Stimulated activated CD8-positive, alpha-beta memory T cell treated with anti-CD3 and anti-CD28 coated beads, Interleukin-15, amount 100 ng/mL, for 48 hours (primary cell): ENCODE data around the gene KRT86.
"Not testable (repeated sequence)": the region's sequence is repeated elsewhere in the genome, so short reads cannot be mapped to it uniquely, and the experiment has no call there.

ENCODE experiments used
- DNase-seq, 2 donors: peaks; one replicate each; pipeline ENCODE4 v3.0.0-alpha.2; 2020; ENCODE audit warnings: low read depth in 2 of 2

Gene KRT86

DNA sequence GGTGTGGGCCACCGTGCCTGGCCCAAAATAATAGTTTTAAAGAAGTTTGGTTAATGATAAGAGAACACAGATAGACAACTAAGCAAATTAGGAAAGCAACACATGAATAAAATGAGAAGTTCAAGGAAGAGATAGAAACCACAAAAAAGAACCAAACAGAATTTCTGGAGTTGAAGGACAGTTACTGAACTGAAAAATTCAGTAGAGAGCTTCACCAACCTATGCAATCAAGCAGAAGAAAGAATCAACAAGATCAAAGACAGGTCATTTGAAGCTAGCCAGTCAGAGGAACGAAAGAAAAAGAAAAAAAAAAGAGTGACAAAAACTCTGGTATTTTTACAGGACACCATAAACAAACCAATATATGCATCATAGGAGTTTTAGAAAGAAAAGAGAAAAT, 62.2 kb downstream of the KRT86 start:
- DNase-seq, result no peak

GRCh38 chr12:52337054-52337453, 62.6 kb downstream of the KRT86 start:
- DNase-seq, result no peak

DNA sequence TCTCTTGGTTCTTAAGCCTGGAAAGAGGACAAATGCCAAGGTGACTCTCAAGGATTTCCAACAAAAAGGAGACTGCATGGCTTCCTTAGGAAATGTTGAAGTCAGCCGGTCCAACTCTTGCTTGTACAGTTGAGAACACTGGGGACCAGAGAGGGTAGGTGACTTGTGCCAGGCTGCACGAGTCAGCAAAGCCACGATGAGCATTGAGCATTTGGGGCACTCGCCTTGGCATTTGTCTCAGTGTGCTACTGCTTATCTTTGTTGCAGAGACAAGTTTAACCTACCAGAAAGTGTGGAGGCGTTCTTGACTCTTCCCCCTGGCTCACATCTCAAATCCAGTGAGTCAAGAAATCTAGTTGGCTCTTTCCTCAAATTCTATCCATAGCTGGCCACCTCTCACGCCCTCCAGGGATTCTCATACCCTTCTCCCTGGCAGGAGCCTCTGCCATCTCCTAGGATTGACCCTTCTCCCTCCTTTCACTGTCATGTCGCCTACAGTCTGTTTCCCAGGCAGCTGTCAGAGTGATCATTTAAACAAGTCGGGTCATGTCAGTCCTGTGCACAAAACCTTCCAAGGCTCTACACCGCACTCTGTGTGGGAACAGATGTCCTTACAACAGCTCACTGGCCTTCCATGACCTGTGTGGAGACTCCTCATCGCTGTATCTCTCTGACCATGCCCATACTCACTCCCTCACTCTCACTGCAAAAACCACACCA, 64.0 kb downstream of the KRT86 start:
- no peak for DNase-seq

GRCh38 chr12:52341066-52341580, 66.7 kb downstream of the KRT86 start:
- no peak for DNase-seq

DNA sequence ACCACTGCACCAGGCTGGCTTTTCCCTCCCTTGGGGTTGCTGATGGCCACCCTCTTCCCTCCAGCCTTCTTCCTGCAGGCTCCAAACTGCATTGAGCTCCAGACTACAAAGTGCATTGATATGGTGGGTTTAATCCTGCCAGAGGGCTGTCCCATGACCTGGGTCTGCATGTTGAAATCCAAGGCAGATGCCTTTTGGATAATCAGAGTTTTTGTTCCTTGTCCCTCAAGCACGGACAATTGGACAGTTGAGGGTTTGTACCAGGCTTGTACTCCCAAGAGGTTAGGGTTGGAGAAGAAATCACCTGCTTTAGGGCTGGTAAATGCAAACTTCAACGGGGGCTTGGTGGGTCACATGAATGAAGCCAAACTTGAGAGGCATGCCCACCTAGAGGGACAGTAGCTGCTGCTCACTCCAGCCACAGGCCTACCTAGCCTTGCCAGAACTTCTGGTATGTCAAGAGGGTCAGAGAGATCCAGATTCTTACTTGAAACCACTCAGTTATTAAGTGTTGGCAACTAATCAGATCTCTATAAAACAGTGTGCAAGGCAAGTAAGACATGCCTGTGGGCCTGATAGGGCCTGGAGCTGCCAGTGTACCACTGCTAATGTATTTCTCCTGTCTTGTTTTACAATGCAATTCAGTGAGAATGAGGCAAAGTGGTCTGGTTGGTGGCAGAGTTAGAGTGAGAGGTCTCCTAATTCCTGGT, 68.5 kb downstream of the KRT86 start:
- DNase-seq, result no peak

DNA sequence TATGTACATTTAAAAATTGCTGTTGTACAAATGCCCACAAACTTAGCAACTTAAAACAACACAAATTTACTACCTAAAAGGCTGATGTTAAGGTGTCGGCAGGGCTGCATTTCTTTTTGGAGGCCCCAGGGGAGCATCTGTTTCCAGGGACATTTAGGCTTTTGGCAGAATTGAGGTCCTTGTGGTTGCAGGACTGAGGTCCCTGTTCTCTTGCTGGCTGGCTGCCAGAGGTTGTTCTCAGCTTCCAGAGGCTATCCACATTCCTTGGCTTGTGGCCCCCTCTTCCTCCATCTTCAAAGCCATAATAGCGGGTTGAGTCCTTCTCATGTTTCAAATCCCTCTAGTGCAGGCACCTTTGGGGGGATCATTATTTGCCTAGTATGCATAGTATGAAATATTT, 69.1 kb downstream of the KRT86 start:
- no peak for DNase-seq

- DNase-seq, result no peak
These were observed 69.7 kb downstream of the KRT86 start for GRCh38 chr12:52344111-52344510.

DNA sequence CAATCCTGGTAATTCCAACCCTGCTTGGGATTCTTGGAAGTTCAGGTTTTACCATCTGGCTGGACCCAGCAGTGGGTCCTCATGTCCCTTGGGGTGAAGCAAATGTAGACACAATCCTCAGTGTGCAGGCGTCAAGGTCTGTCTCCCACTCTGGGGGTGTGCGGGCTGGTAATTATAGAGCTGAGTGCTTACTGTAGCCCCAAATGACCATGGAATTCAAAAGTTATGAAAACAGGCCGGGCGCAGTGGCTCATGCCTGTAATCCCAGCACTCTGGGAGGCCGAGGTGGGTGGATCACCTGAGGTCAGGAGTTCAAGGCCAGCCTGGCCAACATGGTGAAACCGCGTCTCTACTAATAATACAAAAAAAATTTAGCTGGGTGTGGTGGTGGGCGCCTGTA, 70.6 kb downstream of the KRT86 start:
- DNase-seq, result not testable (repeated sequence)

- DNase-seq, result no peak
These were observed 72.1 kb downstream of the KRT86 start for GRCh38 chr12:52346593-52346992.

DNA sequence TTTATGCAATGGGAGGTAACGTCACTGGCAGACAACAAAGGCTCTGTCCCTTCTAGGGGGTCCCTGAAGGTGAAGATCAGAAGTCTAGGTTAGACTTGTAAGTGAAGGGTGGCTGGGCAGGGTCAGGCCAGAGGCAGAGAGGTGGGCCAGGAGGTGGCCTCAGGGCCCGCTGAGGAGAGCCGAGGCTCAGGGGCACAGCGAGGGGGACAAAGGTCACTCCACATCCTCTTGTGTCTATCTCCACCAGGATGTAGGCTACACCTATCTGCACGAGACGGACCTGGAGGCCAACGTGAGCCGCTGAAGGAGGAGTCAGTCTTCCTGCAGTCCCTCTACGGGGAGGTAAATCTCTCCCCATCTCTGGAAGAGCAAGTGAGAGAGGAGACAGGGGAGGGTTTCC, 72.6 kb downstream of the KRT86 start:
- no peak for DNase-seq

DNA sequence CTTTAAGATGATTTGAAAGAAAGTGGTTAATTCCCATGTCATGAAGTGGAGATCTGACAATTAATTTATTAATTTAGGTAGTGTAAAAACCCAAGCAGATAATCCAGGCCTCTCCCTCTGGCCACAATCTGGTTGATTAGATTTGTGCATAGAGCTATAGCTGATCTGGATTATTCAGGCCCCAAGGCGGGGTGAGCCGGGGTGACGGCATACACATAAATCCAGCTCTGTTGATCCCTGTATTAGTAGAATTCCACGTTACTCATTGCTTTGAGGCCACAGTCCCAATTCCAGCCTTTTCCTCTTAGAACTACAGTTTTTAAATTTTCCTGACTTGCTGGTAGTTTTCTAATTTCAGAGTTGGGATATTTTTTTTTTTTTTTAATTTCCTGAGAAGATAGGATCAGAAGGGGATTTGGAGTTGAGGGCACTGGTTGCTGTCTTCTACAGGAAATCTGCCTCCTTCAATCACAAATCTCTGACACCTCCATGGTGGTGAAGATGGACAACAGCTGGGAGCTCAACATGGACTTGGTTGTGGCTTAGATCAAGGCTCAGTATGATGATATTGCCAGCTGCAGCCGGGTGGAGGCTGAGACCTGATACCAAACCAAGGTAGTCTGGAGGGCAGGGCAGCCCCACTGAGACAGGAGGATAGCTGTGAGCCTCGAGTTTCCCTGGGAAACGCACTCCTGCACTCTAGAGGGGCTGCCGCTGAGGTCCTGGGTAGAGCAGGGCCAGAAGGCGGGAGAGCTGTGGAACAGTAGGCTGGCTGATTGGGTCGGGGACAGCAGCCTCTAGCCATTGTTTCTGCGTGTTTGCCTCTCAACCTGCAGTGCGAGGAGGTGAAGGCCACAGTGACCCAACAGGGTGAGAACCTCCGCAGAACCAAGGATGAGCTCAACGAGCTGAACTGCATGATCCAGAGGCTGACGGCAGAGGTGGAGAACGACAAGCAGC, 73.4 kb downstream of the KRT86 start:
- no peak for DNase-seq

DNA sequence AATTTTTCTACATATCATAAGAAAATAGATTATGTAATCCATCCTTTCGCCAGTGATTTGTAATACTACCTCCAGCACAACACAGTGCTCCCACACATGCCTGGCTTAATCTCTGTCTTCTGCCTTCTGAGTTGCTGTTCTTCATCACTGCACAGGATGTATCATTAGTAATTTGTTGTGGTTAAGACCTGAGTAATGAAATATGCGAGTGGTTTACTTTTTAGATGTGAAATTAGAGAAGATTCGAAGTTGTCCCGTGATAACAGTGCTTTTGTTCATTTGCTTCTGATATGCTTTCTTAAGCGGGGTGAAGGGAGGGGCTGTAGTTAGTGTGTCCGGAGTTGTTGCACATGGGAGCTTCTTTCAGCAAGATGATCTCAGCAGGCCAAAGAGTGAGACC, 74.8 kb downstream of the KRT86 start:
- DNase-seq, result no peak

- DNase-seq, result no peak
These were observed 75.7 kb downstream of the KRT86 start for GRCh38 chr12:52350021-52350620.

DNA sequence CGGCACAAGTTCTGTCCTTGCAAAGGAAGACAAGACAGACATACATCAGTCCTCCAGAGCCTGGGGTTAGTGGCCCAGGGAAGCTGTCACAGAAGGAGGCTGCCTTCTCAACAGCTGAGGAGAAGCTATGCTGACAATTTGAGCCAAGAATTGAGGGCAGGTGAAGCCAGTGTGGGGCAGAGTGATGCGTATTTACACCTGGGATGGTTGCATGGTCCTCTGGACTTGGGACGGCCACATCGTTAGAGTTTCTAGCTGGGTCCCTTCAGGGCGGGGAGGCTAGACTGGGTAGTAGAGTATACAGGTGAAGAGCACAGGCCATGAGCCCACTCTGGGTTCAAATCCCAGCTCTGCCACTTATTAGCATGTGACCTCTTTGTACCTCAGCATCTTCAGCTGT, 76.3 kb downstream of the KRT86 start:
- DNase-seq, result no peak

GRCh38 chr12:52351196-52352059, 77.0 kb downstream of the KRT86 start:
- peak in 1 of 2 donors; percentile 19 for DNase-seq

GRCh38 chr12:52352951-52353350, 78.5 kb downstream of the KRT86 start:
- no peak for DNase-seq

GRCh38 chr12:52353766-52354165, 79.3 kb downstream of the KRT86 start:
- no peak for DNase-seq

DNA sequence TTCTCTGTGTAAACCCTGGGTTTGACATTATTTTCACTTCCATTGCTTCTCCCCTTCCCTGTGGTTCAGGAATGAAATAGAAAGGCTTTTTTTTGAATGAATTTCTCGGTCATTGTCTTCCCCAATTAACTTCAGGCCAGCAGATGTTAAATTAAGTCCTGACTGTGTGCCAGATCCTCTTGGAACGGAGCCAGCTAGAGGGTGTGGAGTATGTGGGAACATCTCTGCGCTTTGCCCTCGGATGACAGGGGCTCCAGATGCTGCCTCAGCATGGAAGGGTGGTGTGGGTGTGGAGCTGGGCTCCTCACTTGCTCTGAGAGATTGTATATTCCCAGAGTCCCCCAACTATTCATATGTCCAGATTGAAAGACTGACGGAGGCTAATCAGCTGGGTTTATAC, 79.8 kb downstream of the KRT86 start:
- no peak for DNase-seq

DNA sequence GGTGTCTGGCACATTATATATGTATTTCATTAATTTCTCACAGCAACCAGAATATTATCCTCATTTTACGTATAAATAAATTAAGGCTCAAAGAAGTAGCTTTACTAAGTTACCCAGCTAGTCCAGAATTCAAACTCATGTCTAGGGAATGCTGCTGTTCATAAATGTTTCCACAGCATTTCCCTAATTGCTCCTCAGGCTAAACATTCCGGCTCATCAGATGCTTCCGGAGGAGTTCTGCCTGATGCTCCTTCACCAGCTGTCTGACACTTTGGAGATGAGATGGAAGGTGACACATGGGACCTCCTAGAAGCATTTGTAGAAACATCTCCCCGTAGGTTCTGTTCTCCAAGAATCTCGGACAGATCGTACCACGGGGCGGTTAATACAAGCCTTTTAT, 80.7 kb downstream of the KRT86 start:
- no peak for DNase-seq

GRCh38 chr12:52356031-52356761, 81.8 kb downstream of the KRT86 start:
- DNase-seq, result no peak
